Esophagus squamous epithelium (tissue), 4 donors: ENCODE measurements around the gene CCDC73.

Experiments used
- CTCF ChIP-seq, 6 experiments: fragments of 450-650 bp in 4 of 6; fragments of 200-600 bp in 2 of 6; sonication (generic) in 2 of 6; IDR thresholded peaks; one replicate each; pipeline ENCODE4 v1.5.1; 2016 to 2019; ENCODE audit warnings: antibody characterized with exemption in 6 of 6, mild to moderate bottlenecking in 4 of 6, moderate library complexity in 4 of 6
- POLR2A ChIP-seq, 4 donors: fragments of 450-650 bp; IDR thresholded peaks; one replicate each; pipeline ENCODE4 v1.6.1; 2017; ENCODE audit warnings: antibody characterized with exemption in 4 of 4, mild to moderate bottlenecking in 4 of 4, moderate library complexity in 3 of 4

- no peak for TF ChIP-seq CTCF (IDR thresholded peaks at IDR 0.05)
- TF ChIP-seq POLR2A (IDR thresholded peaks at IDR 0.05), result no peak
Measured at GRCh38 chr11:32790916-32791315, 3.5 kb downstream of the CCDC73 start.
